NB4 (cell line): ENCODE data around the gene ZEB2.

ENCODE experiments used
- DNase-seq: peaks from one replicate; pipeline ENCODE4 v3.0.0; 2010; ENCODE audit warnings: low read depth
- H3K4me3 ChIP-seq: one replicate; pipeline ENCODE4 v1.5.1; 2011; ENCODE audit warnings: mild to moderate bottlenecking, low read depth, low read length, moderate library complexity
- CTCF ChIP-seq: IDR thresholded peaks from one replicate; pipeline ENCODE4 v1.5.1; 2012; ENCODE audit warnings: low read depth, low read length
- MAX ChIP-seq: IDR thresholded peaks from 2 replicates; pipeline ENCODE4 v1.6.1; 2011; ENCODE audit warnings: low read depth, low read length
- MYC ChIP-seq: IDR thresholded peaks from 2 replicates; pipeline ENCODE4 v1.6.1; 2011; ENCODE audit warnings: low read depth, low read length
- POLR2A ChIP-seq: IDR thresholded peaks from 2 replicates; pipeline ENCODE4 v1.6.1; 2011; ENCODE audit warnings: mild to moderate bottlenecking; ENCODE audit not compliant: insufficient read length; ENCODE audit errors: extremely low read depth

The ZEB2 gene

GRCh38 chr2:144490857-144491256 lies 29.1 kb downstream of the ZEB2 start:
- no peak overlapping the region for H3K4me3 ChIP-seq
- DNase-seq: no peak
- TF ChIP-seq MYC (no peak), CTCF (no peak), POLR2A (no peak), MAX (no peak)

GRCh38 chr2:144490017-144490416 lies 29.9 kb downstream of the ZEB2 start:
- H3K4me3 ChIP-seq: no peak overlapping the region
- no peak for TF ChIP-seq CTCF
- TF ChIP-seq MAX: no peak
- no peak for TF ChIP-seq MYC
- TF ChIP-seq POLR2A: no peak
- DNase-seq: no peak

- no peak overlapping the region for H3K4me3 ChIP-seq
- no peak for DNase-seq
- TF ChIP-seq MAX (no peak), POLR2A (no peak), MYC (no peak), CTCF (no peak)
These were observed 30.5 kb downstream of the ZEB2 start for GRCh38 chr2:144489315-144489916.

GRCh38 chr2:144484201-144484948 lies 35.5 kb downstream of the ZEB2 start:
- H3K4me3 ChIP-seq: no peak overlapping the region
- DNase-seq: no peak
- no peak for TF ChIP-seq CTCF
- no peak for TF ChIP-seq MAX
- TF ChIP-seq POLR2A: no peak
- TF ChIP-seq MYC: no peak

GRCh38 chr2:144481666-144482065 lies 38.3 kb downstream of the ZEB2 start:
- no peak for TF ChIP-seq MAX
- TF ChIP-seq MYC: no peak
- TF ChIP-seq CTCF: no peak
- TF ChIP-seq POLR2A: no peak
- H3K4me3 ChIP-seq: no peak overlapping the region
- DNase-seq: no peak
